Measurements from ENCODE around the gene POU3F2. TPM values are rescaled to one million over a fixed set of nuclear protein-coding genes. Genes with fewer than 3 reads are reported as not detected.

Gene POU3F2
- polyA plus RNA-seq, 3 donors = not detected

DNA sequence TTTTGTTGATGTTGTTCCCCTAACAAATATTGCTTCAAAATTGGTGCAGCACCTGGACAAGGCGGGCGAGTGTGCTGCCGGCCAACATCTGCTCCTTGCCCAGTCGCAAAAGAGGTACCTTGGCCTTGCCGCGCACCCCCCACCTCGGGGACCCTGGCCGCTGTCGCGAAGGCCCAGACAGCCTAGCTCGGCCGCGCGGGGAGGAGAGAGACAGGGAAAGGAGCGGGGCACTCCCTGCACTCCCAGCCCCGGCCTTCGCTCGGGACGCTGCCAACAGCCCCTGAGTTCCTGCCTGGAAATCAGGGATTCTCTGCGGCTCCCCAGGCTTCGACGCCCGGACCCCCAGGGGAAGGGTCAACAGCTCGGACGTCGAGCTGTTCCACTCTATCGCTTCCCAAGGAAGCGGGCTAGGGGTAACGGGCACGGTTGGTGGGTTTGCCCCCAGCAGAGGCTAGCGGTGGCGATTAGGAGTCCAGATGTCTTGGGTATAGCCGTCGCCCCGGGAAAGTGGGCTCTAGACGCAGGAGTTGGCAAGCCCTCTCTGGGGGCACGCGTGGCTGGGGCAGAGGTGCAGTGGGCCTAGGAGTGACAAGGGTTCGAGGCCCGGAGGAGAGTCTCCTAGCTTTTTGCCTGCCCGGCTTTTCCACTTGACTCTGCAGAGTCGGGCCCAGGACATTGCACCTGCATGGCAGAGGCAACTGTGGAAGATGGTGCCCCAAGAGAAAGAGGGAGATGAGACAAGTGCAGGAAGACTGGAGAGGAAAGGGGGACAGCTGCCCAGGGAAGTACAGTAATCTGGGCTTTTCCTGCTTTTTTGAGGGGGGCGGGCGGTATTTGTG lies 8.2 kb downstream of the POU3F2 start:
- TF ChIP-seq CTCF (IDR thresholded peaks at IDR 0.05) = no peak
- Histone ChIP-seq H3K27me3 (ENCODE audit: control insufficient read depth in 2 of 2, insufficient read depth in 2 of 2, low read length in 2 of 2) (peaks cover 98 to 99% of the 10 kb centered on the region in 2 donors), H4K20me1 (ENCODE audit: insufficient read depth, low read length) (no peaks in the 10 kb centered on the region), H3K9me3 (replicated peaks in 1 of 2; ENCODE audit: control insufficient read depth in 1 of 2, insufficient read depth in 1 of 2, low read length in 2 of 2) (peaks cover 2 to 35% of the 10 kb centered on the region in 2 donors), H3K27ac (ENCODE audit: low read depth in 1 of 2, low read length in 2 of 2) (no peak overlapping the region), H2AFZ (ENCODE audit: insufficient read depth, low read depth, low read length, poor library complexity, severe bottlenecking) (no peak overlapping the region), H3K36me3 (replicated peaks in 1 of 2; ENCODE audit: control insufficient read depth in 1 of 2, insufficient read depth in 2 of 2, low read length in 2 of 2) (no peaks in the 10 kb centered on the region), H3K4me2 (replicated peaks; ENCODE audit: extremely low read depth, low read length, poor library complexity, severe bottlenecking) (no peak overlapping the region), H3K9ac (ENCODE audit: insufficient read depth, low read length, poor library complexity, severe bottlenecking) (no peak overlapping the region), H3K79me2 (ENCODE audit: insufficient read depth, low read length) (no peaks in the 10 kb centered on the region), H3K4me3 (replicated peaks in 1 of 3; ENCODE audit: low read depth in 2 of 3, low read length in 3 of 3) (no peak overlapping the region), H3K4me1 (ENCODE audit: control insufficient read depth in 1 of 2, insufficient read depth in 2 of 2, low read length in 2 of 2) (peaks cover 5 to 9% of the 10 kb centered on the region in 2 donors)
- H3K27ac Mint-ChIP-seq = no peak overlapping the region
- H3K9me3 Mint-ChIP-seq = peaks cover 0 to 22% (median 10%) of the 10 kb centered on the region in 7 donors
- no peak for DNase-seq
- H3K36me3 Mint-ChIP-seq = peaks cover 0 to 15% of the 10 kb centered on the region in 2 donors
- peak overlapping the region in 1 of 2 donors; percentile 76 for H3K4me3 Mint-ChIP-seq
- H3K4me1 Mint-ChIP-seq = peaks cover 14% of the 10 kb centered on the region
- intact Hi-C loops (cut with micrococcal nuclease) = no loop called here
- H3K27me3 Mint-ChIP-seq (ENCODE audit: low read depth in 3 of 3) = peaks cover 94 to 97% (median 94%) of the 10 kb centered on the region in 3 donors
- 9% methylated on average over 42 of the region's 44 CpGs for WGBS (ENCODE audit: insufficient coverage)

- no peak for DNase-seq
- Mint-ChIP-seq H3K27me3 (ENCODE audit: low read depth in 3 of 3) (peaks cover 93 to 98% (median 93%) of the 10 kb centered on the region in 3 donors), H3K36me3 (peaks cover 0 to 15% of the 10 kb centered on the region in 2 donors), H3K9me3 (peaks cover 0 to 22% (median 10%) of the 10 kb centered on the region in 7 donors), H3K4me1 (peaks cover 21% of the 10 kb centered on the region), H3K27ac (no peak overlapping the region), H3K4me3 (peak overlapping the region in 1 of 2 donors; percentile 75)
- no peaks in the 10 kb centered on the region for H3K79me2 ChIP-seq (ENCODE audit: insufficient read depth, low read length)
- no peak overlapping the region for H3K4me3 ChIP-seq (replicated peaks in 1 of 3; ENCODE audit: low read depth in 2 of 3, low read length in 3 of 3)
- H3K36me3 ChIP-seq (replicated peaks in 1 of 2; ENCODE audit: control insufficient read depth in 1 of 2, insufficient read depth in 2 of 2, low read length in 2 of 2) = no peaks in the 10 kb centered on the region
- intact Hi-C loops (cut with micrococcal nuclease) = no loop called here
- no peaks in the 10 kb centered on the region for H4K20me1 ChIP-seq (ENCODE audit: insufficient read depth, low read length)
- TF ChIP-seq CTCF (IDR thresholded peaks at IDR 0.05) = no peak
- no peak overlapping the region for H2AFZ ChIP-seq (ENCODE audit: insufficient read depth, low read depth, low read length, poor library complexity, severe bottlenecking)
- H3K27ac ChIP-seq (ENCODE audit: low read depth in 1 of 2, low read length in 2 of 2) = no peak overlapping the region
- H3K9me3 ChIP-seq (replicated peaks in 1 of 2; ENCODE audit: control insufficient read depth in 1 of 2, insufficient read depth in 1 of 2, low read length in 2 of 2) = peaks cover 7 to 41% of the 10 kb centered on the region in 2 donors
- peaks cover 98 to 99% of the 10 kb centered on the region in 2 donors for H3K27me3 ChIP-seq (ENCODE audit: control insufficient read depth in 2 of 2, insufficient read depth in 2 of 2, low read length in 2 of 2)
- H3K4me1 ChIP-seq (ENCODE audit: control insufficient read depth in 1 of 2, insufficient read depth in 2 of 2, low read length in 2 of 2) = peaks cover 15 to 19% of the 10 kb centered on the region in 2 donors
- no peak overlapping the region for H3K9ac ChIP-seq (ENCODE audit: insufficient read depth, low read length, poor library complexity, severe bottlenecking)
- WGBS (ENCODE audit: insufficient coverage) = 3% methylated on average over 44 of the region's 53 CpGs
- no peak overlapping the region for H3K4me2 ChIP-seq (replicated peaks; ENCODE audit: extremely low read depth, low read length, poor library complexity, severe bottlenecking)
Measured at GRCh38 chr6:98843271-98844243, 9.2 kb downstream of the POU3F2 start.

Data from CD14-positive monocyte (primary cell).